H1 (cell line): ENCODE measurements around the gene TAOK2. TPM values are rescaled to one million over a fixed set of nuclear protein-coding genes. Genes with fewer than 3 reads are reported as not detected.

Experiments
- CTCF ChIA-PET: fragments of 300-600 bp; sonication (Branson Sonifier 250); formaldehyde crosslinking; loops from one replicate; lab custom pipeline; 2021; ENCODE audit not compliant: partially characterized antibody; lab: Charles Lee
- POLR2A ChIA-PET: fragments of 300-600 bp; sonication (Branson Sonifier 250); formaldehyde crosslinking; loops from one replicate; lab custom pipeline; 2021; ENCODE audit warnings: inconsistent platforms; ENCODE audit not compliant: partially characterized antibody; lab: Charles Lee
- DNase-seq, 2 experiments: peaks; one replicate each; pipeline versions ENCODE4 v3.0.0 to v3.0.0-alpha.2; 2010 to 2022; ENCODE audit warnings: low spot score in 2 of 2, low read depth in 1 of 2, mixed read lengths in 1 of 2
- FAIRE-seq: peaks from 2 replicates; lab custom pipeline; 2011; peaks lifted over from hg19 to GRCh38; lab: Jason Lieb, UNC
- H2AFZ ChIP-seq: 2 replicates; pipeline ENCODE4 v1.8.1; 2012; ENCODE audit warnings: low read length, inconsistent platforms
- H2AK5ac ChIP-seq: 2 replicates; pipeline ENCODE4 v1.6.1; 2013; ENCODE audit warnings: low read depth, low read length
- H2BK120ac ChIP-seq: replicated peaks from 2 replicates; pipeline ENCODE3; 2013; ENCODE audit warnings: low read depth, low read length, inconsistent platforms
- H2BK12ac ChIP-seq: 2 replicates; pipeline ENCODE4 v1.6.1; 2013; ENCODE audit warnings: low read depth, low read length
- H2BK15ac ChIP-seq: 2 replicates; pipeline ENCODE4 v1.6.1; 2013; ENCODE audit warnings: low read length
- H2BK20ac ChIP-seq: 2 replicates; pipeline ENCODE4 v1.6.1; 2013; ENCODE audit warnings: low read length
- H2BK5ac ChIP-seq: 2 replicates; pipeline ENCODE4 v1.6.1; 2013; ENCODE audit warnings: low read depth, low read length
- H3K14ac ChIP-seq: 2 replicates; pipeline ENCODE4 v1.6.1; 2013; ENCODE audit warnings: inconsistent platforms; ENCODE audit not compliant: insufficient read length
- H3K18ac ChIP-seq: 2 replicates; pipeline ENCODE4 v1.6.1; 2013; ENCODE audit warnings: low read length; ENCODE audit errors: extremely low read depth
- H3K23ac ChIP-seq: 2 replicates; pipeline ENCODE4 v1.6.1; 2013; ENCODE audit warnings: inconsistent platforms; ENCODE audit not compliant: insufficient read length
- H3K23me2 ChIP-seq: 2 replicates; pipeline ENCODE4 v1.6.1; 2013; ENCODE audit warnings: low read depth, low read length
- H3K27ac ChIP-seq: 2 replicates; pipeline ENCODE4 v1.6.1; 2011; ENCODE audit warnings: low read depth, low read length, inconsistent platforms
- H3K27me3 ChIP-seq, 4 experiments: replicated peaks in 1 of 4; 1 replicate in 1 of 4; 2 replicates in 3 of 4; pipeline versions ENCODE4 v1.6.1 to v1.8.1; 2011 to 2013; ENCODE audit warnings: low read length in 3 of 4, mild to moderate bottlenecking in 3 of 4, inconsistent platforms in 2 of 4, mixed read lengths in 2 of 4, moderate library complexity in 1 of 4; ENCODE audit not compliant: control insufficient read depth in 3 of 4, insufficient read depth in 3 of 4; ENCODE audit errors: extremely low read depth in 1 of 4
- H3K36me3 ChIP-seq, 4 experiments: 2 replicates each; pipeline versions ENCODE4 v1.6.1 to v1.8.1; 2011 to 2013; ENCODE audit warnings: mild to moderate bottlenecking in 4 of 4, low read length in 3 of 4, moderate library complexity in 2 of 4, control low read depth in 1 of 4, inconsistent platforms in 1 of 4; ENCODE audit not compliant: insufficient read depth in 4 of 4, control insufficient read depth in 2 of 4
- H3K4ac ChIP-seq: replicated peaks from 2 replicates; pipeline ENCODE3; 2013; ENCODE audit warnings: low read length, low read depth, mixed read lengths, inconsistent platforms; ENCODE audit not compliant: insufficient read length
- H3K4me1 ChIP-seq, 4 experiments: replicated peaks in 1 of 4; 1 replicate in 1 of 4; 2 replicates in 3 of 4; pipeline versions ENCODE4 v1.6.1 to v1.8.1; 2011 to 2013; ENCODE audit warnings: low read length in 3 of 4, inconsistent platforms in 2 of 4, mixed read lengths in 1 of 4; ENCODE audit not compliant: insufficient read depth in 4 of 4, control insufficient read depth in 3 of 4
- H3K4me2 ChIP-seq, 2 experiments: 2 replicates each; pipeline versions ENCODE4 v1.6.1 to v1.8.1; 2011 to 2013; ENCODE audit warnings: low read depth in 2 of 2, low read length in 2 of 2, control low read depth in 1 of 2, inconsistent platforms in 1 of 2, mild to moderate bottlenecking in 1 of 2; ENCODE audit not compliant: insufficient read depth in 1 of 2
- H3K4me3 ChIP-seq, 4 experiments: fragments of 200-600, 300-600 bp in 1 of 4; sonication (generic), shearing (Covaris generic), sonication (Bioruptor Twin) in 1 of 4; 2 replicates each; pipeline versions ENCODE4 v1.5.1 to v1.8.1; 2011 to 2016; ENCODE audit warnings: low read length in 4 of 4, low read depth in 3 of 4, control low read depth in 2 of 4, inconsistent platforms in 2 of 4, mild to moderate bottlenecking in 2 of 4, mixed read lengths in 1 of 4, moderate library complexity in 1 of 4; ENCODE audit not compliant: insufficient read depth in 2 of 4; ENCODE audit errors: extremely low read depth in 1 of 4
- H3K56ac ChIP-seq: replicated peaks from 2 replicates; pipeline ENCODE3; 2013; ENCODE audit warnings: low read depth, mild to moderate bottlenecking, mixed read lengths, low read length, inconsistent platforms; ENCODE audit not compliant: insufficient read length
- H3K79me1 ChIP-seq: 2 replicates; pipeline ENCODE4 v1.6.1; 2013; ENCODE audit warnings: low read depth, low read length, control low read depth
- H3K79me2 ChIP-seq, 2 experiments: 2 replicates each; pipeline versions ENCODE4 v1.6.1 to v1.8.1; 2012 to 2013; ENCODE audit warnings: low read length in 2 of 2, mild to moderate bottlenecking in 2 of 2, inconsistent platforms in 1 of 2; ENCODE audit not compliant: insufficient read depth in 2 of 2, control insufficient read depth in 1 of 2
- H3K9ac ChIP-seq, 4 experiments: replicated peaks in 1 of 4; 1 replicate in 1 of 4; 2 replicates in 3 of 4; pipeline versions ENCODE4 v1.6.1 to v1.8.1; 2011 to 2013; ENCODE audit warnings: low read depth in 3 of 4, low read length in 3 of 4, control low read depth in 2 of 4, mild to moderate bottlenecking in 2 of 4, moderate library complexity in 2 of 4, inconsistent platforms in 1 of 4; ENCODE audit errors: extremely low read depth in 1 of 4
- H3K9me3 ChIP-seq, 2 experiments: 2 replicates each; pipeline versions ENCODE4 v1.6.1 to v1.8.1; 2012 to 2013; ENCODE audit warnings: mild to moderate bottlenecking in 2 of 2, moderate library complexity in 2 of 2, control low read depth in 1 of 2, inconsistent platforms in 1 of 2, low read depth in 1 of 2, low read length in 1 of 2, mixed read lengths in 1 of 2; ENCODE audit not compliant: insufficient read depth in 2 of 2
- H4K20me1 ChIP-seq, 2 experiments: replicated peaks in 1 of 2; 2 replicates each; pipeline versions ENCODE3 to v1.8.1; 2011 to 2013; ENCODE audit warnings: inconsistent platforms in 2 of 2, low read length in 2 of 2, mild to moderate bottlenecking in 1 of 2; ENCODE audit not compliant: insufficient read depth in 2 of 2, control insufficient read depth in 1 of 2
- H4K5ac ChIP-seq: 2 replicates; pipeline ENCODE4 v1.6.1; 2013; ENCODE audit warnings: low read length, low read depth, mixed read lengths, inconsistent platforms; ENCODE audit not compliant: insufficient read length
- H4K8ac ChIP-seq: 2 replicates; pipeline ENCODE4 v1.8.0; 2013; ENCODE audit warnings: mild to moderate bottlenecking, moderate library complexity, low read length, inconsistent platforms; ENCODE audit not compliant: insufficient read depth; ENCODE audit errors: extremely low read depth
- H4K91ac ChIP-seq: replicated peaks from 2 replicates; pipeline ENCODE3; 2013; ENCODE audit warnings: low read length, mixed read lengths, inconsistent platforms; ENCODE audit not compliant: insufficient read length
- BACH1 ChIP-seq: IDR thresholded peaks from 2 replicates; pipeline ENCODE4 v1.6.1; 2012; ENCODE audit warnings: low read length, improper control_type of control experiment
- EP300 ChIP-seq, 2 experiments: IDR thresholded peaks; 1 replicate in 1 of 2; 2 replicates in 1 of 2; pipeline ENCODE4 v1.6.1; 2011 to 2012; ENCODE audit warnings: low read depth in 2 of 2, low read length in 2 of 2, mild to moderate bottlenecking in 2 of 2, borderline replicate concordance in 1 of 2, inconsistent platforms in 1 of 2, moderate library complexity in 1 of 2
- HDAC6 ChIP-seq: IDR thresholded peaks from one replicate; pipeline ENCODE4 v1.7.1; 2012; ENCODE audit warnings: low read depth, mild to moderate bottlenecking, inconsistent platforms, low read length, moderate library complexity
- KDM1A ChIP-seq: fragments of 200-600, 300-600 bp; sonication (generic); IDR thresholded peaks from 2 replicates; pipeline ENCODE4 v1.7.1; 2016; ENCODE audit warnings: mild to moderate bottlenecking, low read length, borderline replicate concordance
- RBBP5 ChIP-seq: IDR thresholded peaks from 2 replicates; pipeline ENCODE4 v1.7.1; 2012; ENCODE audit warnings: low read depth, mild to moderate bottlenecking, inconsistent platforms, low read length, moderate library complexity, borderline replicate concordance
- WGBS, 2 experiments: shearing (Covaris generic) in 1 of 2; methylation state at CpG; one replicate each; pipeline versions ENCODE4 v1.1.6 to v1.1.7; 2013 to 2015; ENCODE audit warnings: low lambda C conversion rate in 2 of 2, mixed read lengths in 2 of 2, inconsistent platforms in 1 of 2, low coverage in 1 of 2, missing lambda C conversion rate in 1 of 2; ENCODE audit not compliant: insufficient replicate concordance in 2 of 2, insufficient coverage in 1 of 2, insufficient read length in 1 of 2; ENCODE audit errors: extremely low coverage in 1 of 2, missing lambda C conversion rate in 1 of 2; 5-methylcytosine and 5-hydroxymethylcytosine counted together
- polyA plus RNA-seq, 7 experiments: library from polyadenylated mRNA; depleted of rRNA in 3 of 7; stranded (reverse) in 5 of 7; unstranded in 2 of 7; fragments of >200 nt in 5 of 7; fragments of 200-250 nt in 2 of 7; gene quantifications; 1 replicate in 5 of 7; 2 replicates in 1 of 7; 4 replicates in 1 of 7; pipeline versions ENCODE4 v1.2.1 to v1.2.3, GENCODE V29; 2011 to 2013; ENCODE audit warnings: missing spikeins in 2 of 7, mixed read lengths in 2 of 7
- total RNA-seq: library from RNA; stranded (reverse); fragmentation: NEBNext Ultra II Directional; extraction: Animal tissue kit (Norgen Biotek cat#: 25700); gene quantifications from 2 replicates; pipeline ENCODE4 v1.2.1, GENCODE V29; 2021

TAOK2 gene
- total and polyA plus RNA-seq, 2 of the 8 experiments (the other 6 are each of a cell fraction or from before 2014, with no cell fraction given), result 13.5 to 32.6 TPM

DNA sequence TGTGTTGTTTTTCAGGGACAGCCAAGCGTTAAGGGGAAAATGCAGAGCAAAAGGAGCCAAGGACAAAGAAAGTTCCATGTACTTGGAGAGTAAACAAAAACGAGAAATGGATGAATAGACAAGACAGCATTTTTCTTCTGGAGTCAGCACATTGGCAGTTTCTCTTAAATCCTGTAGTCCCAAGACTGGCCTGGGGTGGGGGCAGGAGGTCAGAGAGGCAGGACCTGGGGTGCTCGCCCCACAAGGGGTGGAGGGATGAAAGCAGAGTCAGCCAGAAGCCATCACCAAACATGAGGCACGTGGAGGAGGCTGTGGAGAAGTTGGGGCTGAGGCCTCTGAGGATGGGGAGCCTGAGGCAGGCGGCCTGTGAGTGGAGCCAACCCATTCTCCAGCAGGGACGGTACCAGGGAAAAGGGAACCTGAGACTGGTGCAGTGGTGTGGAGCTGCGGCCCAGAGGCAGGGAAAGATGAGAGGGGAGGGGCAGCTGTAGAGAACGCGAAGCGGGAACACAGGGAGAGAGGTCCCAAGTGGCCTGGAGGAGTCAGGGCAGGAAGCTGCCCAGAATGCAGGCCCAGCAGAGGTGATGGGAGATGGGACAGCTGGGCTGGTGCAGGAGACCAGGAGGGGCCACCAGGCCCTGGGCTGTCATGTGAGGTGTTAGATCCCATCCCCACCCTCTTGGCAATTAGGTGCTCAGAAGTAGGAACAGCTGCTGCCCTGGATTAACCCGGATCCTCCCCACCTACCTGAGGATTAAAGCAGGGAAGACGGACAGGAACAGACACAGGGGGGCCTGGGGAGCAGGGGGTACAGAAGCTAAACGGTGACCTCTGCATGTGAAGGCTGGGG, 54.1 kb downstream of the TAOK2 start:
- H3K27ac ChIP-seq, result no peak overlapping the region
- peaks cover 0 to 7% (median under 1%) of the 10 kb centered on the region in 4 experiments; a peak in 2 of 8 replicates for H3K36me3 ChIP-seq
- H3K79me1 ChIP-seq, result peaks cover 5% of the 10 kb centered on the region; the same call in 1 of the 2 replicates
- POLR2A ChIA-PET, result interaction anchor here (0.8 to 1.4 kb wide), 7 partner anchors 18 to 220 kb away, joined by 3 to 4 read pairs (median 3); partner anchors contain the start of genes ALDOA, PAGR1 and TBX6
- H3K4me1 ChIP-seq, result peaks cover 0 to 26% (median 19%) of the 10 kb centered on the region in 4 experiments; a peak in 6 of 7 replicates
- DNase-seq, result no peak
- no peak overlapping the region for H3K18ac ChIP-seq
- H3K14ac ChIP-seq, result no peak overlapping the region
- no peak overlapping the region for H3K4me3 ChIP-seq
- peaks cover 0 to 3% (median 1%) of the 10 kb centered on the region in 4 experiments; a peak in 2 of 7 replicates for H3K27me3 ChIP-seq
- H4K5ac ChIP-seq, result no peak overlapping the region
- peak overlapping the region in 1 of 2 experiments; percentile 84; a peak in 2 of 4 replicates for H3K4me2 ChIP-seq
- WGBS, 2 experiments, result 81% methylated on average over 13 of the region's 13 CpGs; no CpG with 5 or more reads in 1 of the 2 experiments
- H2BK15ac ChIP-seq, result no peak overlapping the region
- no peak overlapping the region for H3K23ac ChIP-seq
- H4K20me1 ChIP-seq, result peaks cover 12 to 16% of the 10 kb centered on the region in 2 experiments
- H2BK12ac ChIP-seq, result no peak overlapping the region
- no peak overlapping the region for H4K8ac ChIP-seq
- no peak overlapping the region for H2BK20ac ChIP-seq
- no peak overlapping the region for H2AFZ ChIP-seq
- no peak overlapping the region for H3K56ac ChIP-seq
- no peak overlapping the region for H4K91ac ChIP-seq
- no peak for TF ChIP-seq EP300 (IDR thresholded peaks at IDR 0.05; ENCODE audit: borderline replicate concordance in 1 of 2, low read depth in 2 of 2, low read length in 2 of 2)
- no peak for TF ChIP-seq KDM1A
- no peak for TF ChIP-seq HDAC6
- TF ChIP-seq BACH1, result no peak
- no peak for TF ChIP-seq RBBP5
- peaks cover 10% of the 10 kb centered on the region; the same call in 1 of the 2 replicates for H3K23me2 ChIP-seq
- no peak overlapping the region for H2BK120ac ChIP-seq
- CTCF ChIA-PET, result interaction anchor here (0.5 to 1.2 kb wide), 6 partner anchors 8 to 193 kb away, joined by 3 to 5 read pairs (median 3); a partner anchor contains a TSS
- no peak overlapping the region for H2BK5ac ChIP-seq
- no peak overlapping the region for H3K4ac ChIP-seq
- H2AK5ac ChIP-seq, result no peak overlapping the region
- no peaks in the 10 kb centered on the region for H3K9me3 ChIP-seq
- FAIRE-seq, result no peak
- H3K79me2 ChIP-seq, result no peaks in the 10 kb centered on the region
- H3K9ac ChIP-seq, result no peak overlapping the region
